Transverse colon (tissue), 4 donors: ENCODE data around the gene CDC42BPB. TPM values are rescaled to one million over a fixed set of nuclear protein-coding genes. Genes with fewer than 3 reads are reported as not detected.

ENCODE experiments used
- DNase-seq: peaks from one replicate; pipeline ENCODE4 v3.0.0-alpha.2; 2019
- H3K27ac ChIP-seq, 4 donors: fragments of 200-600 bp; sonication (generic); 2 replicates each; pipeline ENCODE4 v1.5.1; 2016 to 2018; ENCODE audit warnings: inconsistent platforms in 4 of 4
- H3K27me3 ChIP-seq: fragments of 200-600 bp; sonication (generic); 2 replicates; pipeline ENCODE4 v1.5.1; 2017; ENCODE audit warnings: inconsistent platforms
- H3K36me3 ChIP-seq, 4 donors: fragments of 200-600 bp; sonication (generic); 2 replicates each; pipeline ENCODE4 v1.5.1; 2017 to 2019; ENCODE audit warnings: inconsistent platforms in 4 of 4
- H3K4me1 ChIP-seq, 4 donors: fragments of 200-600 bp; sonication (generic); 2 replicates each; pipeline ENCODE4 v1.5.1; 2017 to 2020; ENCODE audit warnings: inconsistent platforms in 4 of 4
- H3K4me3 ChIP-seq, 4 donors: fragments of 200-600 bp; sonication (generic); 1 replicate in 1 of 4; 2 replicates in 3 of 4; pipeline versions ENCODE4 v1.5.1 to v1.6.1; 2017 to 2019; ENCODE audit warnings: inconsistent platforms in 4 of 4
- H3K9me3 ChIP-seq, 2 donors: fragments of 200-600 bp; sonication (generic); 2 replicates each; pipeline ENCODE4 v1.5.1; 2017 to 2019; ENCODE audit warnings: inconsistent platforms in 2 of 2
- CTCF ChIP-seq, 5 experiments: fragments of 200-600 bp in 3 of 5; fragments of 450-650 bp in 2 of 5; sonication (generic) in 3 of 5; IDR thresholded peaks; 1 replicate in 2 of 5; 2 replicates in 3 of 5; pipeline ENCODE4 v1.5.1; 2016 to 2017; ENCODE audit warnings: antibody characterized with exemption in 5 of 5, inconsistent platforms in 3 of 5, mild to moderate bottlenecking in 2 of 5, moderate library complexity in 1 of 5
- EP300 ChIP-seq: sonication (generic); formaldehyde crosslinking; IDR thresholded peaks from one replicate; pipeline ENCODE4 v1.6.1; 2017; ENCODE audit warnings: antibody characterized with exemption, low read depth
- POLR2A ChIP-seq: fragments of 450-650 bp; IDR thresholded peaks from one replicate; pipeline ENCODE4 v1.6.1; 2016; ENCODE audit warnings: antibody characterized with exemption, mild to moderate bottlenecking, moderate library complexity
- POLR2AphosphoS5 ChIP-seq, 3 donors: sonication (generic); formaldehyde crosslinking; IDR thresholded peaks; one replicate each; pipeline ENCODE4 v1.6.1; 2016; ENCODE audit warnings: antibody characterized with exemption in 3 of 3
- WGBS, 2 donors: methylation state at CpG; one replicate each; pipeline ENCODE4 v1.1.5; 2018; ENCODE audit warnings: low coverage in 1 of 2; 5-methylcytosine and 5-hydroxymethylcytosine counted together
- in situ Hi-C, 4 donors: fragments of 200-750 bp; cut with MboI; loops; one replicate each; pipeline versions ENCODE4 v1.15.0 to v1.15.1; 2017; ENCODE audit warnings: low sequenced_read_pairs in 3 of 4, low pct_ligation_motif_present in 1 of 4, low pct_unique_long_range_greater_than_20kb in 1 of 4
- intact Hi-C: fragments of 100-400 bp; cut with DNase I; formaldehyde crosslinking; loops from one replicate; pipeline ENCODE4 v1.15.1; 2023; ENCODE audit warnings: low total_unique reads
- total RNA-seq, 4 donors: library from RNA; depleted of rRNA; stranded (reverse); fragments of >200 nt; gene quantifications; one replicate each; pipeline ENCODE4 v1.1.0, GENCODE V29; 2016

The CDC42BPB gene
- total RNA-seq, 4 donors from 2014 or later, result 109 to 160 (median 123) TPM

GRCh38 chr14:103002578-103003350 lies 54.6 kb downstream of the CDC42BPB start:
- DNase-seq, result no peak
- TF ChIP-seq EP300 (no peak), CTCF (IDR thresholded peaks at IDR 0.05) (no peak), POLR2AphosphoS5 (IDR thresholded peaks at IDR 0.05) (no peak), POLR2A (no peak)
- Histone ChIP-seq H3K4me1 (no peaks in the 10 kb centered on the region), H3K27me3 (no peaks in the 10 kb centered on the region), H3K4me3 (no peak overlapping the region), H3K36me3 (peaks cover 0 to 31% (median 3%) of the 10 kb centered on the region in 4 donors), H3K27ac (no peak overlapping the region), H3K9me3 (no peaks in the 10 kb centered on the region)
- intact Hi-C loops (no loop called here), in situ Hi-C loops (no loop called here)
- 80 to 92% methylated on average over 7 to 19 of the region's 22 CpGs for WGBS, 2 donors

- Histone ChIP-seq H3K36me3 (peaks cover 0 to 34% (median 3%) of the 10 kb centered on the region in 4 donors), H3K27ac (no peak overlapping the region), H3K4me3 (no peak overlapping the region), H3K4me1 (no peaks in the 10 kb centered on the region), H3K9me3 (no peaks in the 10 kb centered on the region), H3K27me3 (no peaks in the 10 kb centered on the region)
- DNase-seq, result peak; percentile 21
- intact Hi-C loops (no loop called here), in situ Hi-C loops (no loop called here)
- WGBS, 2 donors, result 84% methylated on average over 37 of the region's 37 CpGs; no CpG with 5 or more reads in 1 of the 2 donors
- no peak for TF ChIP-seq CTCF (IDR thresholded peaks at IDR 0.05)
These were observed 55.5 kb downstream of the CDC42BPB start for GRCh38 chr14:103001651-103002396.

GRCh38 chr14:103001226-103001625 lies 56.1 kb downstream of the CDC42BPB start:
- H3K9me3 ChIP-seq, result no peaks in the 10 kb centered on the region
- H3K27me3 ChIP-seq, result no peaks in the 10 kb centered on the region
- H3K36me3 ChIP-seq, result peaks cover 0 to 34% (median 3%) of the 10 kb centered on the region in 4 donors
- intact Hi-C loops, result no loop called here
- WGBS, 2 donors, result 96 to 100% methylated on average over 1 to 16 of the region's 18 CpGs
- TF ChIP-seq POLR2A, result no peak
- TF ChIP-seq CTCF (IDR thresholded peaks at IDR 0.05), result no peak
- TF ChIP-seq POLR2AphosphoS5 (IDR thresholded peaks at IDR 0.05), result no peak
- no peak for TF ChIP-seq EP300
- H3K27ac ChIP-seq, result no peak overlapping the region
- in situ Hi-C loops, result no loop called here
- no peaks in the 10 kb centered on the region for H3K4me1 ChIP-seq
- H3K4me3 ChIP-seq, result no peak overlapping the region
- no peak for DNase-seq

- Histone ChIP-seq H3K9me3 (no peaks in the 10 kb centered on the region), H3K4me1 (peaks cover 0 to 3% (median 0%) of the 10 kb centered on the region in 4 donors), H3K36me3 (peaks cover 0 to 34% (median 3%) of the 10 kb centered on the region in 4 donors), H3K27ac (no peak overlapping the region), H3K4me3 (no peak overlapping the region), H3K27me3 (no peaks in the 10 kb centered on the region)
- no peak for DNase-seq
- in situ Hi-C loops, result no loop called here
- 93 to 100% methylated on average over 2 to 17 of the region's 21 CpGs for WGBS, 2 donors
- intact Hi-C loops, result no loop called here
- TF ChIP-seq CTCF (IDR thresholded peaks at IDR 0.05), result no peak
- no peak for TF ChIP-seq EP300
- no peak for TF ChIP-seq POLR2A
- no peak for TF ChIP-seq POLR2AphosphoS5 (IDR thresholded peaks at IDR 0.05)
These were observed 56.9 kb downstream of the CDC42BPB start for GRCh38 chr14:103000291-103000921.
